ENCODE data around the gene DPP7. TPM values are rescaled to one million over a fixed set of nuclear protein-coding genes. Genes with fewer than 3 reads are reported as not detected.
"Not testable (repeated sequence)": the region's sequence is repeated elsewhere in the genome, so short reads cannot be mapped to it uniquely, and the experiment has no call there.

The DPP7 gene
- total RNA-seq, 6 donors from 2014 or later: 108 to 394 (median 229) TPM

GRCh38 chr9:137121927-137122795, 7.6 kb upstream of the DPP7 start:
- H3K4me1 ChIP-seq: peaks cover 6 to 16% (median 11%) of the 10 kb centered on the region in 4 donors
- WGBS, 2 donors: 72 to 73% methylated on average over 14 to 22 of the region's 25 CpGs
- H3K4me3 ChIP-seq; H3K9me3 ChIP-seq; H3K27me3 ChIP-seq; DNase-seq; ATAC-seq (ENCODE audit: low FRiP score in 2 of 2); H3K36me3 ChIP-seq; H3K27ac ChIP-seq: not testable (repeated sequence)

DNA sequence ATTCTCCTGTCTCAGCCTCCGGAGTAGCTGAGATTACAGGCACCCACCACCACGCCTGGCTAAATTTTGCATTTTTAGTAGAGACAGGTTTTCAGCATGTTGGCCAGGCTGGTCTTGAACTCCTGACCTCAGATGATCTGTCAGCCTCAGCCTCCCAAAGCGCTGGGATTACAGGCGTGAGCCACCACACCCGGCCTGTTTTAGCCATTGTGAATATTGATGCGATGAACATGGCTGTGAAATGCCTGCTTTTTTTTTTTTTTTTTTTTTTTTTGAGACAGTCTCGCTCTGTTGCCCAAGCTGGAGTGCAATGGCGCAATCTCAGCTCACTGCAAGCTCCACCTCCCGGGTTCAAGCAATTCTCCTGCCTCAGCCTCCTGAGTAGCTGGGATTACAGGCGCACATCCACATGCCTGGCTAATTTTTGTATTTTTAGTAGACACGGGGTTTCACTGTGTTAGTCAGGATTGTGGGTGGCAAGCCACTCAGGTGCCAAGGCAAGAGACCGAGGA, 3.6 kb upstream of the DPP7 start:
- not testable (repeated sequence) for H3K36me3 ChIP-seq; H3K4me3 ChIP-seq; H3K27ac ChIP-seq; H3K9me3 ChIP-seq; ATAC-seq (ENCODE audit: low FRiP score in 2 of 2); DNase-seq; H3K27me3 ChIP-seq
- H3K4me1 ChIP-seq: peaks cover 13 to 28% (median 16%) of the 10 kb centered on the region in 4 donors
- WGBS, 2 donors: 71 to 75% methylated on average over 12 of the region's 12 CpGs

- DNase-seq: peak in 1 of 2 donors; percentile 69
- Histone ChIP-seq H3K9me3 (no peaks in the 10 kb centered on the region), H3K27ac (no peak overlapping the region), H3K36me3 (peaks cover 0 to 10% (median 10%) of the 10 kb centered on the region in 4 donors), H3K4me3 (no peak overlapping the region), H3K4me1 (peaks cover 13 to 29% (median 16%) of the 10 kb centered on the region in 4 donors), H3K27me3 (no peaks in the 10 kb centered on the region)
- no peak for TF ChIP-seq EP300 (IDR thresholded peaks at IDR 0.05)
- TF ChIP-seq, protein P1, sequence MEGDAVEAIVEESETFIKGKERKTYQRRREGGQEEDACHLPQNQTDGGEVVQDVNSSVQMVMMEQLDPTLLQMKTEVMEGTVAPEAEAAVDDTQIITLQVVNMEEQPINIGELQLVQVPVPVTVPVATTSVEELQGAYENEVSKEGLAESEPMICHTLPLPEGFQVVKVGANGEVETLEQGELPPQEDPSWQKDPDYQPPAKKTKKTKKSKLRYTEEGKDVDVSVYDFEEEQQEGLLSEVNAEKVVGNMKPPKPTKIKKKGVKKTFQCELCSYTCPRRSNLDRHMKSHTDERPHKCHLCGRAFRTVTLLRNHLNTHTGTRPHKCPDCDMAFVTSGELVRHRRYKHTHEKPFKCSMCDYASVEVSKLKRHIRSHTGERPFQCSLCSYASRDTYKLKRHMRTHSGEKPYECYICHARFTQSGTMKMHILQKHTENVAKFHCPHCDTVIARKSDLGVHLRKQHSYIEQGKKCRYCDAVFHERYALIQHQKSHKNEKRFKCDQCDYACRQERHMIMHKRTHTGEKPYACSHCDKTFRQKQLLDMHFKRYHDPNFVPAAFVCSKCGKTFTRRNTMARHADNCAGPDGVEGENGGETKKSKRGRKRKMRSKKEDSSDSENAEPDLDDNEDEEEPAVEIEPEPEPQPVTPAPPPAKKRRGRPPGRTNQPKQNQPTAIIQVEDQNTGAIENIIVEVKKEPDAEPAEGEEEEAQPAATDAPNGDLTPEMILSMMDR (IDR thresholded peaks at IDR 0.05): no peak
- no peak for TF ChIP-seq POLR2A (IDR thresholded peaks at IDR 0.05)
- no peak for TF ChIP-seq POLR2AphosphoS5 (IDR thresholded peaks at IDR 0.05)
- 82 to 90% methylated on average over 9 to 15 of the region's 15 CpGs for WGBS, 2 donors
- no peak for ATAC-seq (ENCODE audit: low FRiP score in 2 of 2)
These were observed 2.8 kb upstream of the DPP7 start for GRCh38 chr9:137117269-137117731.

GRCh38 chr9:137116728-137117127, 2.2 kb upstream of the DPP7 start:
- no peaks in the 10 kb centered on the region for H3K27me3 ChIP-seq
- H3K36me3 ChIP-seq: peaks cover 2 to 16% (median 14%) of the 10 kb centered on the region in 4 donors
- TF ChIP-seq POLR2A (IDR thresholded peaks at IDR 0.05) (no peak), EP300 (IDR thresholded peaks at IDR 0.05) (no peak), POLR2AphosphoS5 (IDR thresholded peaks at IDR 0.05) (no peak)
- TF ChIP-seq, protein P1 (IDR thresholded peaks at IDR 0.05): no peak
- DNase-seq: no peak
- no peak overlapping the region for H3K27ac ChIP-seq
- H3K9me3 ChIP-seq: no peaks in the 10 kb centered on the region
- H3K4me3 ChIP-seq: no peak overlapping the region
- H3K4me1 ChIP-seq: peaks cover 13 to 27% (median 16%) of the 10 kb centered on the region in 4 donors
- no peak for ATAC-seq (ENCODE audit: low FRiP score in 2 of 2)
- WGBS, 2 donors: 61 to 72% methylated on average over 17 of the region's 17 CpGs

DNA sequence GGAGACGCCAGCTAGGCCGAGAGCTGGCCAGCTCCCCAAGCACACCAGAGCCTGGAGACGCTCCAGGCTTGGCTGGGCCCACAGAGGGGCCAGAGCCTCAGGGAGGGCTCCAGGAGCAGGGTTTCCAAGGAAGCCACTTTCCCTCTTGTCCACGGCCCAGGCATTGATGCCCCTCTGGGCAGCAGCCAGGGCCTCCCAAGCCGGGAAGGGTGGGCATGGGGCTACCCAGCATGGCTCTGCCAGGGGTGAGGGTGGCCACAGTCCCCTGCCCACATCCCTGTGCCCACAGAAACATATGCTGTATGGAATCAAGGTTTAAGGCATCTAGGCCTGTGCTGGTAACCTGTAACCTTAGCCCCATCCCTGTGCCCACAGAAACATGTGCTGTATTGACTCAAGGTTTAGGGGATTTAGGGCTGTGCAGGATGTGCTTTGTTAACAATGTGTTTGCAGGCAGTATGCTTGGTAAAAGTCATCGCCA, 1.5 kb upstream of the DPP7 start:
- H3K27ac ChIP-seq: no peak overlapping the region
- no peak for ATAC-seq (ENCODE audit: low FRiP score in 2 of 2)

More for the DNA sequence above, 1.5 kb upstream of the DPP7 start:
- Histone ChIP-seq H3K4me1 (peaks cover 13 to 25% (median 14%) of the 10 kb centered on the region in 4 donors), H3K27me3 (no peaks in the 10 kb centered on the region), H3K9me3 (no peaks in the 10 kb centered on the region), H3K36me3 (peaks cover 3 to 21% (median 19%) of the 10 kb centered on the region in 4 donors), H3K4me3 (no peak overlapping the region)
- no peak for DNase-seq
- 84% methylated on average over 6 of the region's 6 CpGs; no CpG with 5 or more reads in 1 of the 2 donors for WGBS, 2 donors
- TF ChIP-seq POLR2A (IDR thresholded peaks at IDR 0.05): no peak
- TF ChIP-seq, protein P1 (IDR thresholded peaks at IDR 0.05): no peak
- TF ChIP-seq EP300 (IDR thresholded peaks at IDR 0.05): no peak
- TF ChIP-seq POLR2AphosphoS5 (IDR thresholded peaks at IDR 0.05): no peak

Measured in upper lobe of left lung (tissue), 6 donors.